CD4-positive, alpha-beta memory T cell (primary cell): ENCODE data around the gene WASHC2A. TPM values are rescaled to one million over a fixed set of nuclear protein-coding genes. Genes with fewer than 3 reads are reported as not detected.
"Not testable (repeated sequence)": the region's sequence is repeated elsewhere in the genome, so short reads cannot be mapped to it uniquely, and the experiment has no call there.

Experiments
- CTCF ChIA-PET: fragments of 350-600 bp; sonication (Branson Sonifier 250); formaldehyde crosslinking; loops from one replicate; lab custom pipeline; 2021; ENCODE audit warnings: inconsistent platforms; ENCODE audit not compliant: partially characterized antibody; lab: Charles Lee
- POLR2A ChIA-PET: fragments of 350-600 bp; sonication (Branson Sonifier 250); formaldehyde crosslinking; loops from one replicate; lab custom pipeline; 2021; ENCODE audit not compliant: partially characterized antibody; lab: Charles Lee
- DNase-seq, 5 donors: peaks; one replicate each; pipeline versions ENCODE4 v3.0.0 to v3.0.0-alpha.2; 2020 to 2022; ENCODE audit warnings: mixed read lengths in 1 of 5
- H3K27ac ChIP-seq: one replicate; pipeline ENCODE4 v1.7.0; 2013; ENCODE audit warnings: low read depth, low read length
- H3K27me3 ChIP-seq: 2 replicates; pipeline ENCODE4 v1.7.0; 2013; ENCODE audit warnings: mild to moderate bottlenecking, low read length, moderate library complexity; ENCODE audit not compliant: insufficient read depth
- H3K36me3 ChIP-seq: 2 replicates; pipeline ENCODE4 v1.7.0; 2013; ENCODE audit warnings: mild to moderate bottlenecking, low read length, moderate library complexity; ENCODE audit not compliant: insufficient read depth
- H3K4me1 ChIP-seq: 2 replicates; pipeline ENCODE4 v1.7.0; 2013; ENCODE audit warnings: mild to moderate bottlenecking, low read length, moderate library complexity; ENCODE audit not compliant: insufficient read depth
- H3K4me3 ChIP-seq, 2 donors: one replicate each; pipeline ENCODE4 v1.7.0; 2013; ENCODE audit warnings: low read length in 2 of 2, mild to moderate bottlenecking in 1 of 2
- H3K9me3 ChIP-seq, 2 donors: one replicate each; pipeline ENCODE4 v1.7.0; 2013; ENCODE audit warnings: low read length in 2 of 2, control low read depth in 1 of 2; ENCODE audit not compliant: control insufficient read depth in 1 of 2
- H3K27ac Mint-ChIP-seq, 7 donors: one replicate each; pipeline ENCODE4 v1.8.0; 2020 to 2021; ENCODE audit warnings: mixed read lengths in 7 of 7, mild to moderate bottlenecking in 6 of 7, inconsistent platforms in 3 of 7, moderate library complexity in 3 of 7
- H3K27me3 Mint-ChIP-seq, 2 donors: one replicate each; pipeline ENCODE4 v1.8.0; 2020 to 2021; ENCODE audit warnings: mixed read lengths in 2 of 2
- H3K36me3 Mint-ChIP-seq, 2 donors: one replicate each; pipeline ENCODE4 v1.8.0; 2020 to 2021; ENCODE audit warnings: mixed read lengths in 2 of 2, inconsistent platforms in 1 of 2, mild to moderate bottlenecking in 1 of 2
- H3K4me1 Mint-ChIP-seq, 4 donors: one replicate each; pipeline ENCODE4 v1.8.0; 2020 to 2021; ENCODE audit warnings: mixed read lengths in 4 of 4, mild to moderate bottlenecking in 1 of 4
- H3K4me3 Mint-ChIP-seq, 8 donors: one replicate each; pipeline ENCODE4 v1.8.0; 2020 to 2021; ENCODE audit warnings: mixed read lengths in 8 of 8, mild to moderate bottlenecking in 7 of 8, moderate library complexity in 6 of 8, inconsistent platforms in 3 of 8
- H3K9me3 Mint-ChIP-seq, 8 donors: one replicate each; pipeline ENCODE4 v1.8.0; 2020 to 2021; ENCODE audit warnings: mixed read lengths in 8 of 8, mild to moderate bottlenecking in 5 of 8, inconsistent platforms in 3 of 8, moderate library complexity in 1 of 8
- intact Hi-C: fragments of 100-400 bp; cut with micrococcal nuclease; formaldehyde crosslinking; loops from one replicate; pipeline ENCODE4 v1.15.1; 2023
- polyA plus RNA-seq, 2 donors: library from polyadenylated mRNA; unstranded; fragments of 300-500 nt; fragmentation: Illumina TruSeq; gene quantifications; one replicate each; pipeline ENCODE4 v1.2.3, GENCODE V29; 2021
- total RNA-seq, 2 experiments: library from RNA; stranded (reverse); gene quantifications; one replicate each; pipeline ENCODE4 v1.2.3, GENCODE V29; 2021

The WASHC2A gene
- total and polyA plus RNA-seq, 4 experiments from 2014 or later = 10.7 to 70.9 (median 54.5) TPM

DNA sequence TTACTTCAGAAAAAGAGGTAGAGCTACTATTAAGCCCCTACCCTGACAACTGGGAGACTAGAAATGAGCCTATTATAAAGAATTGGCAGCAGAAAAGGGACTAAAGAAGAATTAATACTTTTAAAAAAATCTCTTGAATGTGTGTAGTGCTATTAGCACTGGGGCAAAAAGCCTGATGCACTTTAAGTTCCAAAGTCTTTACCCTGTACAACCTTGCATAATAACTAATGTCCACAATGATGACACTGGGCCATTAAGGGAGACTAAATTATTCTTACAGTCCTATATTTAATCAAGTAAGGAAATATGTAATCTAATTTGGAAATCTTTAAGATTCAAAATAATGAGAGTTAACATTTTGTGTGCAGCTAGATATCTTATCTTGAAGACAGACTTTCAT lies 90.1 kb downstream of the WASHC2A start:
- DNase-seq, H3K9me3 Mint-ChIP-seq, H3K27ac ChIP-seq, intact Hi-C loops, H3K4me1 Mint-ChIP-seq, H3K27me3 Mint-ChIP-seq, CTCF ChIA-PET, H3K9me3 ChIP-seq, H3K4me1 ChIP-seq, POLR2A ChIA-PET, H3K36me3 Mint-ChIP-seq, H3K27ac Mint-ChIP-seq, H3K27me3 ChIP-seq, H3K36me3 ChIP-seq, H3K4me3 ChIP-seq, H3K4me3 Mint-ChIP-seq: not testable (repeated sequence)

DNA sequence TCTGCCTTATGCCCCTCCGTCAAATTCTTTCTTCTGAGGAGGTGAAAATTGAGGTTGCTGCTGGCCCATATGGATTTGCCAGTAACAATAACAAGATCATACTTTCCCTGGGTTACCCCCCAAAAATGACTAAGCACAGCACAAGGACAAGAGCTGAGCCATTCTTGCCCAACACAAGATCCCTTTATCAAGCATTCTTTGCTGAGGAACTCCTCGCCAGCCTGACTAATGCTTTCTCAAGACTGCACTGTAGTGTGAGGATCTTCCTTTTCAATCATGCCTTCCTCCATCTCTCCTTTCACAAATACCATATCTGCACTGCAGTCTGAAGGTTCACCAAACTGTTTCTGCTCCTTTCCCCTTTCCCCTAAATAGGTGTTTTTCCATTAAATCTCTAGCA lies 92.1 kb downstream of the WASHC2A start:
- H3K36me3 ChIP-seq, intact Hi-C loops, H3K27me3 ChIP-seq, H3K4me1 ChIP-seq, H3K9me3 ChIP-seq, H3K4me3 Mint-ChIP-seq, H3K27ac Mint-ChIP-seq, CTCF ChIA-PET, H3K9me3 Mint-ChIP-seq, H3K36me3 Mint-ChIP-seq, H3K27ac ChIP-seq, H3K4me3 ChIP-seq, H3K27me3 Mint-ChIP-seq, DNase-seq, H3K4me1 Mint-ChIP-seq, POLR2A ChIA-PET: not testable (repeated sequence)

DNA sequence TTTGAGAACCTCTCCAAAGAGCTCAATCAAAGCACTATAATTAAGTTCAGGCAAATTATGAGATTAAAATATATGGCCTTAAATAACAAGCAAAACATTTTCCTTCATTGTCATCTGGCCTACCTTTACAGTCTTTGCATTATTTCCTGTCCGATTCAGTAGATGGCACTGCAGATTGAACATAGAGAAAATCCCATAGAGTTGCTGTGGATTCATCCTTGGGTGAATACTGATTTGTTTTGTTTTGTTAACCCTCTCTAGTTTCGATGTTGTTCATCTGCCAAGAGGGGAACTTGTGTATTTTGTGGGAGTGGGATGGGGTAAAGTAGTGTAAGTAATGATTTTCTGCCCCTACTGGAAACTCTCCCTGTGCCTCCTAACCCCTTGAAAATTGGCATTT lies 97.3 kb downstream of the WASHC2A start:
- CTCF ChIA-PET, H3K27ac Mint-ChIP-seq, H3K4me1 ChIP-seq, H3K4me3 ChIP-seq, H3K9me3 Mint-ChIP-seq, H3K27me3 Mint-ChIP-seq, H3K27ac ChIP-seq, DNase-seq, POLR2A ChIA-PET, H3K4me1 Mint-ChIP-seq, H3K9me3 ChIP-seq, H3K27me3 ChIP-seq, intact Hi-C loops, H3K36me3 ChIP-seq, H3K4me3 Mint-ChIP-seq, H3K36me3 Mint-ChIP-seq: not testable (repeated sequence)

DNA sequence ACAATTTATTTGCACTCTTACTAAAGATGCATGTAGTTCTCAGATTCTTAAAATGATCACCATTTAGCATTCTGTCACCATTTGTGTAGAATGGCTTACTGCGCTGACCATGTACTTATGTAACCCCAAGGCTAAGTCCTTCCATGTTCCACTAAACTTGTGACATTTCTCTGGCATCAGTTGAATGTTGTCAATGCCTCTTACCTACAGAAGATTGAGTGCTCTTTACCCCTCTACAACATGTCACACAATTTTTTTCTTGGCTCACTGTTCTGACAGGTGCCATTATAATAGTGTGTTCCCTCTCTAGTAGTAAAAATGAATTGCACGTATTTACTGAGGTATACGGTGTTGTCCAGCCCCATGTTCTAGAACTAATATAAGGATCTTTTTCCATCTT lies 100.1 kb downstream of the WASHC2A start:
- DNase-seq, H3K9me3 ChIP-seq, intact Hi-C loops, H3K27me3 Mint-ChIP-seq, H3K27me3 ChIP-seq, POLR2A ChIA-PET, H3K9me3 Mint-ChIP-seq, H3K27ac ChIP-seq, H3K4me3 ChIP-seq, H3K36me3 Mint-ChIP-seq, CTCF ChIA-PET, H3K36me3 ChIP-seq, H3K4me1 Mint-ChIP-seq, H3K27ac Mint-ChIP-seq, H3K4me1 ChIP-seq, H3K4me3 Mint-ChIP-seq: not testable (repeated sequence)

DNA sequence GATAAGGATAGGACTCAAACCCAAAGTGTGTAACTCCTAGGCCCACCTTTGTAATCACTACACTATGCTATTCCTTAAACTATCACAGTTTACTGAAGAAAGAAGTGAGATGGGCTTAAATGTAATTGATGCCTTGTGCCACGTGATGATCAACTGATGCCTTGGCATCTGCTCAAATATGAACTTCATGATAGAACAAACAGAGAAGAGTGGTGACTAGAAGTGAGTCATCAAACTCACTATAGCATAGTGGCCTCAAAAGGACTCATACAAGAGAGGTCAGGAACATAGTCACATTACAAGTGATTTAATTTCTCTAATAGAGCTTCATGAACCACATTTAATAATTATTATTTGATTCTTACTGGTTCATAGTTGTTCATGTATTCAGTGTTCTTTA lies 101.8 kb downstream of the WASHC2A start:
- CTCF ChIA-PET, H3K4me1 Mint-ChIP-seq: not testable (repeated sequence)

DNA sequence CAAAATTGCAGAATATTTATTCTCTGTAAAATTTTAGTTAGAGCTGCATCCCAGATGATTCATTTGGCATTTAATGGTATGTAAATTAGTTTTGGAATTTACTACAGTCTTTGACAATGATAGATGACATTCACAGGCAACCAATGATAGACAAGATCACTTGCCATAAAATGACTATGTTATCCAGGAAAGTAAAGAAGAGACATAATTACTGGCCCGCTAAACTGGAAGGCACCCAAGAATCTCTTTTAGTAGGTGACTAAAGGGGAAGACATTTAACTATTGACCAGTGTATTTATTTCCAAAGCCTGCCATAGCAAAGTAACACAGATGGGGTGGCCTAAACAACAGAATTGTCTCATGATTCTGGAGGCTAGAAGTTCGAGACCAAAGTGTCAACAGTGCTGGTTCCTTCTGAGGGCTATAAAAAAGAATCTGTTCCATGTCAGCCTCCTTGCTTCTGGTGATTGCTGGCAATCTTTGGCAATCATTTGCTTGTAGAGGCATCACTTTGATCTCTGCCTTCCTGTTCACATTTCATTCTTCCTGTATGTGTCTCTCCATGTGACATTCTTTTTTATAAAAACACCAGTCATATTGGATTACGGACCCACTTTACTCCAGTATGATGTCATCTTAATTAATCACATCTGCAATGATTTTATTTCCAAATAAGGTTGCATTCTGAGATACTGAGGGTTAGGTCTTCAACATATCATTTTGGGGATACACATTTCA lies 107.2 kb downstream of the WASHC2A start:
- H3K4me3 Mint-ChIP-seq, CTCF ChIA-PET, DNase-seq, H3K9me3 ChIP-seq, H3K4me1 ChIP-seq, H3K36me3 Mint-ChIP-seq, H3K4me3 ChIP-seq, H3K4me1 Mint-ChIP-seq, POLR2A ChIA-PET, intact Hi-C loops, H3K27me3 ChIP-seq, H3K27ac ChIP-seq, H3K27ac Mint-ChIP-seq, H3K9me3 Mint-ChIP-seq, H3K27me3 Mint-ChIP-seq, H3K36me3 ChIP-seq: not testable (repeated sequence)

More for the DNA sequence above, 101.8 kb downstream of the WASHC2A start:
- H3K4me1 ChIP-seq, H3K4me3 ChIP-seq, H3K36me3 ChIP-seq, intact Hi-C loops, POLR2A ChIA-PET, H3K27ac Mint-ChIP-seq, H3K9me3 Mint-ChIP-seq, H3K27me3 Mint-ChIP-seq, DNase-seq, H3K4me3 Mint-ChIP-seq, H3K36me3 Mint-ChIP-seq, H3K27me3 ChIP-seq, H3K27ac ChIP-seq, H3K9me3 ChIP-seq: not testable (repeated sequence)

Other genes starting within 250 kb of the WASHC2A start
- gene PARG, start 125.9 kb upstream of the WASHC2A start, total RNA-seq = 10 to 100 TPM; 38.9 to 42.6 TPM
- gene PARG, start 125.9 kb upstream of the WASHC2A start, polyA plus RNA-seq = 10 to 100 TPM in 1 of 2 donors, 1 to 10 TPM in 1; 9.0 to 14.8 TPM
- 10 to 100 TPM; 19.6 to 24.3 TPM for gene TIMM23B, start 125.9 kb upstream of the WASHC2A start, total RNA-seq
- 10 to 100 TPM in 1 of 2 donors, 1 to 10 TPM in 1; 10.0 to 14.9 TPM for gene TIMM23B, start 125.9 kb upstream of the WASHC2A start, polyA plus RNA-seq
- gene AGAP6, start 79.5 kb upstream of the WASHC2A start, total RNA-seq = 10 to 100 TPM; 20.2 to 22.4 TPM
- 1 to 10 TPM in 1 of 2 donors, under 1 TPM in 1; 0.49 to 1.9 TPM for gene AGAP6, start 79.5 kb upstream of the WASHC2A start, polyA plus RNA-seq
- 1 to 10 TPM; 2.6 to 4.8 TPM for gene ASAH2, start 183.6 kb downstream of the WASHC2A start, total RNA-seq
- 1 to 10 TPM in 1 of 2 donors, under 1 TPM in 1; 0.88 to 3.1 TPM for gene ASAH2, start 183.6 kb downstream of the WASHC2A start, polyA plus RNA-seq